HG02970 (cell line): ENCODE measurements around the gene FUOM.

Experiments used
- ATAC-seq: cut with Tn5 transposase; IDR thresholded peaks from one replicate; pipeline ENCODE4 v1.9.1; 2021; ENCODE audit warnings: mild to moderate bottlenecking, moderate library complexity, moderate number of reproducible peaks; ENCODE audit not compliant: unreplicated experiment, low FRiP score

The FUOM gene

DNA sequence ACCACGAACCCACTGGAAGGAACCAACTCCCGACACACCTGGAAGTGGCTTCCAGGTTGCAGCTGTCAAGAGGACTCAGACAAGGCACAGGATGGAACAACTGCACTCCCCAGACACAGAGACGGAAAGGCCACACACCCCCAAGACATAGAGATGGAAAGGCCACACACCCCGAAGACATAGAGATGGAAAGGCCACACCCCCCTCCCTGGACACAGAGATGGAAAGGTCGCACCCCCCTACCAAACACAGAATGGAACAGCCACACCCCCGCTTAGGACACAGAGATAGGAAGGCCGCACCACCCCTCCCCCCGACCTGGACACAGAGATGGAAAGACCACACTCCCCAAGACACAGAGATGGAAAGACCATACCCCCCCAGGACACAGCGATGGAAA lies 41.6 kb downstream of the FUOM start:
- ATAC-seq: no peak

DNA sequence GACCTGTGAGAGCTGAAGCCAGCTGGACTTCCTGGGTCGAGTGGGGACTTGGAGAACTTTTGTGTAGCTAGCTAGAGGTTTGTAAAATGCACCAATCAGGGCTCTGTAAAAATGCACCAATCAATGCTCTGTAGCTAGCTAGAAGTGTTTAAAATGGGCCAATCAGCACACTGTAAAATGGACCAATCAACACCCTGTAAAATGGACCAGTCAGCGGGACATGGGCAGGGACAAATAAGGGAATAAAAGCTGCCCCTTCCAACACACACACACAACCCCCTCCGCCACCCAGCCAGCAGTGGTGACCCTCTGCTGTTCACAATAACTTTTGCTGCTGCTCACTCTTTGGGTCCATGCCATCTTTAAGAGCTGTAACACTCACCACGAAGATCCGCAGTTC lies 42.0 kb downstream of the FUOM start:
- ATAC-seq: no peak

- ATAC-seq: no peak
These were observed 42.9 kb downstream of the FUOM start for GRCh38 chr10:133314911-133315310.

DNA sequence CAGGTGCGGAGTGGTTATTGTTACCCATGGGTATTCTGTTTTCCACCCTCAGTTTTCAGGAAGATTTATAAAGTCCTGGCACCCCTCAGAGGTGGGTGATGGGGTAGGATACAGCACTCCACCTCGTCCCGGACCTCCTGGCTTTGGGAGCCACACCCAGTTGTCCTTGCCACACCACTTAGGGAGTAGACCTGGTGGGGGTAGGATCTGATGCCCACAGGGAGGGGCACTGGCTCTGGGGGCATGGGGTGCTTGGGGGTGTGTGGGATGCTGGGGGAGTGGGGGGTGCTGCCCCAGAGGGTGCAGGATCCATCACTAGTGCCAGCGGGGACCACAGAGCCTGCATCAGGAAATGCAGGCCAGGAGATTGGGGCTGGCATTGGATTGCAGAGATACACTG lies 44.6 kb downstream of the FUOM start:
- ATAC-seq: no peak

DNA sequence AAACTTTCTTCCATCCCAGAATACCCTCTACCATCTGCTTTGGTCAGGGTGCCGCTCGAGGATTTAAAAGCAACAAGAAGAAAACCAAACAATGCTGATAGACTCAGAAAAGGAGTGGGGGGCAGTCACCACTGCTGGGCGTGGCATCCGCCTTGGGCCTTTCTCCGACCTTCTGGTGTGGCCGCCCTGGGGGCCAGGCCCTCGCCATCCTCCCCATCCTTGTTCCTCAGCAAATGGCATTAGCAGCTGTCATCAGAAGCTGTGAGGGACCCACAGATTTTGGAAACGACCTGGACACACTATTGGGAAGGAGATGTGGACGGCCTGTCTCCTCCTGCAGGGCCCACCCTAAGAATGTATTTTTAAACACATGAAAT lies 45.1 kb downstream of the FUOM start:
- ATAC-seq: no peak

DNA sequence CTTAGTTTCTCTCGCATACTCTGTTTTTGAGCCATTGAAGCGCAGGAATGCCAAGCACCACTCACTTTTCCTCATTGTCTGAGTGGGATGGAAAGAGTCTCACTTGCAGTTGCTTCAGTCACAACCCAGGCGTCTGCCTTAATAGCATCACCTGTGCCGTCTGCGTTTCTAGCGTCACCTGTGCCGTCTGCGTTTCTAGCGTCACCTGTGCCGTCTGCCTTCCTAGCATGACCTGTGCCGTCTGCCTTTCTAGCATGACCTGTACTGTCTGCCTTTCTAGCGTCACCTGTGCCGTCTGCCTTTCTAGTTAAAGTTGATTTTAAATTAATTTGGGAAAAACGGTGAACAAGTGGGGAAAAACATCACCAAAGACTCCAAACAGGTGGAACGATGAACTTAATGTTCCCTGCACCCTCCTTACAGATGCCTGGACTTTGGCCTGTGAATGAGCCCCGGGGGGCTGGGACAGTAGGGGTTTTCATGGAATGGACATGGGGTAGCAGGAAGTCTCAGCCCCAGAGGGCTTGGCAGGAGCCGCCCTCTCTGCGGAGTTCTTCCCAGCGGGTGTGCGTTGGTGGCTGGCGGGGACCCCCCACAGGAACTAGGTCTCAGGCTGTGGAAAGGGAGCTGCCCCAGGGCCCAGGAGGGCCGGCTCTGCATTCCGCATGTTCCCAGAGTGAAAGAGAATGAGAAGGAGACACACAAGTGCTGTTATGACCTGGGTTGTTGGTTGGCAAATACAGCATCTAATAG lies 45.6 kb downstream of the FUOM start:
- ATAC-seq: no peak

GRCh38 chr10:133311570-133311969 lies 46.2 kb downstream of the FUOM start:
- ATAC-seq: no peak

GRCh38 chr10:133310789-133311188 lies 47.0 kb downstream of the FUOM start:
- ATAC-seq: no peak

DNA sequence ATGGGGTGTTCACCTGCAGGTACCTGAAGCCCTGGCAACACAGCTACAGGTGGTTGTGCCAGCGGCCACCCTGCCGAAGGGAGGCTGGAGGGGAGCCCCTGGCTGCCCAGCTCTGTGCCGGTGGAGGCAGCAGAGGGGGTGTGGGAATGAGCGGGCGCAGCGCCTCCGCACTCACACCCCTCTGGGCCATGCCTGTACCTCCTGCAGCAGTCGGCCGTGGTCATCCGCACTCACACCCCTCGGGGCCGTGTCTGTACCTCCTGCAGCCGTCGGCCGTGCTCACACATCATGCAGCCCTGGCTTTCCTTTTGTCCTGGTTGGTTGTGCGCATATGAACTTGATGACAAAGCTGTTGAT lies 47.4 kb downstream of the FUOM start:
- ATAC-seq: no peak

- ATAC-seq: no peak
These were observed 48.0 kb downstream of the FUOM start for GRCh38 chr10:133309720-133310398.

GRCh38 chr10:133309100-133309719 lies 48.6 kb downstream of the FUOM start:
- peak; percentile 82 for ATAC-seq

GRCh38 chr10:133308421-133309099 lies 49.3 kb downstream of the FUOM start, which contains the start of the genes TUBGCP2 and ZNF511:
TUBGCP2 (minus strand) TSS chr10:133308872; CDS start chr10:133302941, 5,931 bp downstream.
ZNF511 (plus strand) TSS chr10:133308914; CDS start chr10:133308944, 30 bp downstream.
- ATAC-seq: peak; percentile 80

GRCh38 chr10:133307776-133308420 lies 49.9 kb downstream of the FUOM start:
- ATAC-seq: peak; percentile 32

- no peak for ATAC-seq
These were observed 50.9 kb downstream of the FUOM start for GRCh38 chr10:133306941-133307379.

- no peak for ATAC-seq
These were observed 51.7 kb downstream of the FUOM start for GRCh38 chr10:133306097-133306476.
